T-helper 17 cell (primary cell): ENCODE results near the gene TAS2R20. TPM values are rescaled to one million over a fixed set of nuclear protein-coding genes. Genes with fewer than 3 reads are reported as not detected.
"Not testable (repeated sequence)": the region's sequence is repeated elsewhere in the genome, so short reads cannot be mapped to it uniquely, and the experiment has no call there.

ENCODE experiments used
- ATAC-seq: fragments of 150-1000 bp; cut with Tn5 transposase; 2 replicates; pipeline ENCODE4 v1.10.0; 2021; ENCODE audit warnings: mild to moderate bottlenecking, moderate library complexity
- DNase-seq, 3 donors: peaks; one replicate each; pipeline versions ENCODE4 v3.0.0 to v3.0.0-alpha.2; 2020 to 2021
- H3K9me3 ChIP-seq: one replicate; pipeline ENCODE4 v1.7.0; 2013; ENCODE audit warnings: low read length, mild to moderate bottlenecking; ENCODE audit not compliant: control insufficient read depth, poor library complexity, severe bottlenecking
- H3K27ac Mint-ChIP-seq: one replicate; pipeline ENCODE4 v1.8.0; 2022; ENCODE audit warnings: mild to moderate bottlenecking, moderate library complexity, mixed read lengths
- H3K27me3 Mint-ChIP-seq: one replicate; pipeline ENCODE4 v1.8.0; 2022; ENCODE audit warnings: mixed read lengths
- H3K36me3 Mint-ChIP-seq: one replicate; pipeline ENCODE4 v1.8.0; 2022; ENCODE audit warnings: low read depth, mixed read lengths
- H3K4me1 Mint-ChIP-seq: one replicate; pipeline ENCODE4 v1.8.0; 2022; ENCODE audit warnings: mild to moderate bottlenecking, mixed read lengths
- H3K4me3 Mint-ChIP-seq: one replicate; pipeline ENCODE4 v1.8.0; 2022; ENCODE audit warnings: mild to moderate bottlenecking, moderate library complexity, mixed read lengths
- total RNA-seq, 4 donors: library from RNA in 2 of 4; stranded (reverse) in 2 of 4; gene quantifications; one replicate each; pipeline ENCODE4 v1.2.3 and lab custom pipeline; 2022 to 2026

TAS2R20 gene, protein sequence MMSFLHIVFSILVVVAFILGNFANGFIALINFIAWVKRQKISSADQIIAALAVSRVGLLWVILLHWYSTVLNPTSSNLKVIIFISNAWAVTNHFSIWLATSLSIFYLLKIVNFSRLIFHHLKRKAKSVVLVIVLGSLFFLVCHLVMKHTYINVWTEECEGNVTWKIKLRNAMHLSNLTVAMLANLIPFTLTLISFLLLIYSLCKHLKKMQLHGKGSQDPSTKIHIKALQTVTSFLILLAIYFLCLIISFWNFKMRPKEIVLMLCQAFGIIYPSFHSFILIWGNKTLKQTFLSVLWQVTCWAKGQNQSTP
- 1 to 10 TPM; 1.1 to 1.7 TPM for total RNA-seq
- 1.4 to 3.1 reads per million in 2 donors for total RNA-seq (lab: John Stamatoyannopoulos, UW)

DNA sequence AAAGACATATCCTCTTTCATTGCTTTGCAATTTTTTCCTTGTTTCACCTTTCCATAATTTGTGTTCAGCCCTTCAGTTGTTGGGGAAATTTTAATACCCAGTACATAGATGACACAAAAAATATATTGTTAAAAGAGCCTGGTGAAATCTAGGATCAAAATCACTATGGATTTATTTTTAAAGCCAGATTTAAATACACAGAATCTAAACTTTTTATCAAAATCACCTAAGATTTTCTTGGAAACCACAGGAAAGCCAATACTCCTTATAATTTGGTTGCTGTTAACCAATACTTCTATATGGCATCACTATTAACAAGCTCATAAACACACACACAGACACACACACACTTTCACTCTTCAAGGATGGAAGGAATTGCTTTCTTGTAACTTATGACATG, at the start of gene TAS2R20:
TAS2R20 (minus strand) TSS at position 101 of the 400 bp plus-strand sequence. CDS start 429 bp downstream, outside the sequence.
- Mint-ChIP-seq H3K36me3 (peaks cover 3% of the 10 kb centered on the region), H3K4me3 (no peak within 1 kb of the TSS), H3K27ac (no peak within 1 kb of the TSS), H3K4me1 (no peaks in the 10 kb centered on the region), H3K27me3 (no peaks in the 10 kb centered on the region)
- ATAC-seq, result no peak
- no peak for DNase-seq
- no peaks in the 10 kb centered on the region for H3K9me3 ChIP-seq

DNA sequence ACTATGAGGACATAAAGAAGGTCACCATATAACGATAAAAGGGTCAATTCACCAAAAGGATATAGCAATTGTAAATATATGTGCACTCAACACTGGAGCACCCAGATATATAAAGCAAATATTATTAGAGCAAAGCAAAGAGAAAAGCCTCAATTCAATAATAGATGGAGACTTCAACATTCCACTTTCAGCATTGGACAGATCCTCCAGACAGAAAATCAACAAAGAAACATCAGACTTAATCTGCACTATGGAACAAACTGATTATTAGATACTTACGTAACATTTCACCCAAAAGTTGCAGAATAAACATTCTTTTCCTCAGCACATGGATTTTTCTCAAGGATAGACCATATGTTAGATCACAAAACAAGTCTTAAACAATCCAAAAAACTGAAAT, 43.3 kb upstream of the TAS2R20 start:
- not testable (repeated sequence) for DNase-seq, H3K4me1 Mint-ChIP-seq, ATAC-seq, H3K9me3 ChIP-seq, H3K4me3 Mint-ChIP-seq, H3K36me3 Mint-ChIP-seq, H3K27ac Mint-ChIP-seq, H3K27me3 Mint-ChIP-seq

DNA sequence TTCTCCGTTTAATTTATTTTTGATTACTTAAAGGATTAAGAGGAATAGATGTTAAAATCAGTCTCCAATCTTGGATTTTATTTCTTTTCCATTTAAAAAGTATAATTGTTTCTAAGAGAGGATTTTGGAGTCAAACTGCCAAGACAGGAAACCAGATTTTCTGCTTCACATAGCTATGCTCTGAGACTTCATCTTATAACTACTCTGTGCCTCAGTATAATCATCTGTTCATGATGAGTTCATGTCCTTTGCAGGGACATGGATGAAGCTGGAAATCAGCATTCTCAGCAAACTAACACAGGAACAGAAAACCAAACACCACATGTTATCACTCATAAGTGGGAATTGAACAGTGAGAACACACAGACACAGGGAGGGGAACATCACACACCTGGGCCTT, 42.1 kb upstream of the TAS2R20 start:
- Mint-ChIP-seq H3K36me3 (peaks cover 2% of the 10 kb centered on the region), H3K4me1 (peaks cover 4% of the 10 kb centered on the region), H3K27ac (no peak overlapping the region), H3K27me3 (no peaks in the 10 kb centered on the region), H3K4me3 (no peak overlapping the region)
- H3K9me3 ChIP-seq, result no peaks in the 10 kb centered on the region
- no peak for ATAC-seq
- no peak for DNase-seq

DNA sequence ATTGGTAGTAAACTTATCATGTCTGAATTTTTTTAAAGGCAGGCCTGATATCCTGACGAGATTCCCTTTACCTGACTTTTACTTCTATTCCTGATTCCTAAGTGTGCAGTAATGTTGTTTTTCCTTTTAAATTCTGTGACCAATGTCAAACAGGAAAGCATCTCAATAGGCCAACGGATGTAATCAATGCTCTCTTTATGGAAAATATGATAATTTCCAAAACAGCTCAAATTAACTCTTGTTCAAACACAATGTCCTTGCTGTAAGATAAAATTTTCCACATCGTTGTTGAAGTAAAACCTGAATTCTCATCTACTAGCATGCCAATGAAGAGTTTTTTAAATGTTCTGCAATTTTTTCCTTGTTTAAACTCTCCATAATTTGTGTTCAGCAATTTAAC, 41.1 kb upstream of the TAS2R20 start:
- ATAC-seq (no peak), DNase-seq (no peak)
- Mint-ChIP-seq H3K36me3 (no peaks in the 10 kb centered on the region), H3K4me1 (peaks cover 4% of the 10 kb centered on the region), H3K4me3 (no peak overlapping the region), H3K27me3 (no peaks in the 10 kb centered on the region), H3K27ac (no peak overlapping the region)
- H3K9me3 ChIP-seq, result no peaks in the 10 kb centered on the region

- not testable (repeated sequence) for H3K4me1 Mint-ChIP-seq, H3K9me3 ChIP-seq, H3K4me3 Mint-ChIP-seq, H3K27me3 Mint-ChIP-seq, ATAC-seq, H3K27ac Mint-ChIP-seq, DNase-seq, H3K36me3 Mint-ChIP-seq
These were observed 35.9 kb upstream of the TAS2R20 start for GRCh38 chr12:11033959-11034358.

GRCh38 chr12:11031307-11031706, 33.2 kb upstream of the TAS2R20 start, which contains the start of gene TAS2R31:
TSS of gene TAS2R31 (minus strand) at chr12:11031407. CDS start at chr12:11031335, 72 bp downstream.
- H3K36me3 Mint-ChIP-seq, result peaks cover 2% of the 10 kb centered on the region
- DNase-seq, result no peak
- H3K4me1 Mint-ChIP-seq, result no peaks in the 10 kb centered on the region
- H3K27me3 Mint-ChIP-seq, result no peaks in the 10 kb centered on the region
- H3K4me3 Mint-ChIP-seq, result no peak within 1 kb of the TSS
- ATAC-seq, result no peak
- no peaks in the 10 kb centered on the region for H3K9me3 ChIP-seq
- H3K27ac Mint-ChIP-seq, result no peak within 1 kb of the TSS

- Mint-ChIP-seq H3K4me1 (peaks cover 6% of the 10 kb centered on the region), H3K4me3 (no peak overlapping the region), H3K27me3 (no peaks in the 10 kb centered on the region), H3K36me3 (peaks cover 2% of the 10 kb centered on the region), H3K27ac (no peak overlapping the region)
- DNase-seq (no peak), ATAC-seq (no peak)
- H3K9me3 ChIP-seq, result no peaks in the 10 kb centered on the region
These were observed 28.0 kb upstream of the TAS2R20 start for GRCh38 chr12:11026118-11026517.

GRCh38 chr12:11023387-11023786, 25.3 kb upstream of the TAS2R20 start:
- no peaks in the 10 kb centered on the region for H3K9me3 ChIP-seq
- no peak for DNase-seq
- Mint-ChIP-seq H3K4me3 (no peak overlapping the region), H3K27me3 (no peaks in the 10 kb centered on the region), H3K4me1 (peaks cover 6% of the 10 kb centered on the region), H3K27ac (no peak overlapping the region), H3K36me3 (peaks cover 2% of the 10 kb centered on the region)
- no peak for ATAC-seq

- H3K36me3 Mint-ChIP-seq, result no peaks in the 10 kb centered on the region
- no peaks in the 10 kb centered on the region for H3K9me3 ChIP-seq
- peaks cover 6% of the 10 kb centered on the region for H3K4me1 Mint-ChIP-seq
- ATAC-seq (no peak), DNase-seq (no peak)
- H3K27me3 Mint-ChIP-seq, result no peaks in the 10 kb centered on the region
- H3K27ac Mint-ChIP-seq, result no peak within 1 kb of the TSS
- H3K4me3 Mint-ChIP-seq, result no peak within 1 kb of the TSS
These were observed 24.4 kb upstream of the TAS2R20 start, which contains the start of gene TAS2R19 for GRCh38 chr12:11022520-11022919. TSS of gene TAS2R19 (minus strand) at chr12:11022620. CDS start at chr12:11022571, 49 bp downstream.

DNA sequence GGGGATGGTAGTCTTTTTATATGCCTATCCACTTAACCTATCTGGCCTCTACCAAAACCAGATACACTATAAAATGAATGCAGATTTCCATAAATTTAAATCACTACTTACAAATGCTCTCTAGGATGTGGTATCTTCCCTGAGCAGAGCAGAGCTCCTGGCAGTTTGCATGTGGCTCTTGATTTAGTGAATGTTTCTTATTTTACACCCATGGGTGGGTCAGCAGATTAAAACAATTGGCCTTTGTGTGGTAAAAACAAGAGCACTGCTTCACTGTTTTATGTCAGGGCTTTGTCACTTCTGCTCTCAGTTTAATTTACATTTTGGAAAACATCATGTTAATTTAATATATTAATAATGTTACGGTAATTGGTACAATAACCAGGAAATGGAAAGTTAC, 18.8 kb upstream of the TAS2R20 start:
- no peak overlapping the region for H3K4me3 Mint-ChIP-seq
- ATAC-seq (no peak), DNase-seq (no peak)
- H3K27me3 Mint-ChIP-seq, result no peaks in the 10 kb centered on the region
- H3K36me3 Mint-ChIP-seq, result peaks cover 2% of the 10 kb centered on the region
- H3K4me1 Mint-ChIP-seq, result peaks cover 14% of the 10 kb centered on the region
- H3K27ac Mint-ChIP-seq, result no peak overlapping the region
- no peaks in the 10 kb centered on the region for H3K9me3 ChIP-seq

DNA sequence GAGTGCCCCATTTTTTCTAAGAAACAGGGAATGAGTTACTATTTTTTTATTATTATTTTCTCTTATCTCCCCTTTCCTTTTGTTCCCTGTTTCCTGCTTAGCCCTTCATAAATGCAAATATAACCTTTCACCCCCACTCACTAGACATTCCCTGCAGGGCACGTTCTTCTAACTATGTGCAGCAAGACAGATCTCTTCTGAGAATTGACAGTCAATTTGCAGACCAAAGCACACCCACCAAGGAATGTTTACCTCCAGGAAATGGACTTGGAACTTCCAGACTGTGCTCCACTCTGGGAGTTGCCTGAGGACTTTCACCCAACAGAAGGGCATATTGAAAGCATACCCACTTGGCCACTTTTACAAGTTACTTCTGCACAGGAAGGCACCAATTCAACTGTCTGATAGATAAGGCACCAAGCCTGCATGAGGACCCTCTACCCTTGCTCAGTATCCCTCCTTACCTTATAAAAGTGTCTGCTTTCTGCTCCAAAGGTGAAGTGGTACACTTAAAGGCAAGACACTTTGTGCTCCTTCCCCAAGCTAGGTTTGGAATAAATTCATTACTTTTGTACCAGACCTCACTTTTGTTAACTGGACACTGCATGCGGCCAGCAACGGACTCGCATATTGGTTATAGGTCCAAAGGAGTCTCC, 17.8 kb upstream of the TAS2R20 start:
- H3K4me3 Mint-ChIP-seq, result no peak overlapping the region
- H3K9me3 ChIP-seq, result no peaks in the 10 kb centered on the region
- ATAC-seq (no peak), DNase-seq (no peak)
- no peak overlapping the region for H3K27ac Mint-ChIP-seq
- H3K27me3 Mint-ChIP-seq, result no peaks in the 10 kb centered on the region
- H3K36me3 Mint-ChIP-seq, result peaks cover 2% of the 10 kb centered on the region
- H3K4me1 Mint-ChIP-seq, result peaks cover 9% of the 10 kb centered on the region

DNA sequence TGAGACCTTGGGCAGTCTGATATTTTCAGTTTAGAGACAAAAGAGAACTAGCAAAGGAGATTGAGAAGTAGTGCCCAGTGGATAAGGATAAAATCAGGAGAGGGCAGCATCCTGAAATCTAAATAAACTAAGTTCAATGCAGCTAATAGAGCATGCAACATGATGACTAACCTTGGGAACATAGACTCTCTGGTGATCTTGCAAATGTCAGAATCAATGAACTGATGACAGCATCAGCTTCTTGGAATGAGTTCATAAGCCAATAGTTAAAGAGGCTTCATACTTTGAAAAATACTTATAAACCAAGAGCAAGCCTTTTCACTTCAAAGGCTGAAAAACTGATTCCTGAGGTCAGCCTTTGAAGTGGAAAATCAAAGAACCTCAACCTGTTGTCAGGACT, 16.1 kb upstream of the TAS2R20 start:
- Mint-ChIP-seq H3K27ac (no peak overlapping the region), H3K4me3 (no peak overlapping the region), H3K4me1 (peaks cover 9% of the 10 kb centered on the region), H3K36me3 (peaks cover 2% of the 10 kb centered on the region), H3K27me3 (no peaks in the 10 kb centered on the region)
- ATAC-seq (no peak), DNase-seq (no peak)
- no peaks in the 10 kb centered on the region for H3K9me3 ChIP-seq

DNA sequence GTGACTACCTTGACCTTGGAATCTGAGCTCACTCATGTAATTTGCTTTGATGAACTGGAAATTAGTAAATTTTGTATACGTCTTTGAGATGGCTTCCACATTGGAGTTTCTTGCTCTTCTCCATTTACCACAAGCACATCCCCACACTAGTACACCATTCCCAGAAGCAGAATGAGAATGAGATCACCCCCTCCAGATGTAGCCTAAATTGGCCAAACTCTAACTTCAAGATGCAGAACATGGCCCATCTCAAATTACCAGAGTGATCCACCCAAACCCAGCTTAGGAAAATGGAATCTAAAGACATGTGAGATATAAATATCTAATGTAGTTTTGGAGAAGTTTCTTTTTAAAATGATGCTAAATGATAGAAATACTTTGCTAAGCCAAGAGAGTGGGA, 9.5 kb upstream of the TAS2R20 start:
- H3K4me3 Mint-ChIP-seq, result no peak overlapping the region
- no peaks in the 10 kb centered on the region for H3K4me1 Mint-ChIP-seq
- no peaks in the 10 kb centered on the region for H3K9me3 ChIP-seq
- ATAC-seq, result no peak
- no peaks in the 10 kb centered on the region for H3K36me3 Mint-ChIP-seq
- DNase-seq, result no peak
- H3K27me3 Mint-ChIP-seq, result no peaks in the 10 kb centered on the region
- no peak overlapping the region for H3K27ac Mint-ChIP-seq

GRCh38 chr12:10994307-10994706, 3.8 kb downstream of the TAS2R20 start:
- H3K4me1 Mint-ChIP-seq, result no peaks in the 10 kb centered on the region
- H3K27ac Mint-ChIP-seq, result no peak overlapping the region
- no peaks in the 10 kb centered on the region for H3K9me3 ChIP-seq
- no peak overlapping the region for H3K4me3 Mint-ChIP-seq
- H3K27me3 Mint-ChIP-seq, result no peaks in the 10 kb centered on the region
- DNase-seq (no peak), ATAC-seq (no peak)
- H3K36me3 Mint-ChIP-seq, result peaks cover 7% of the 10 kb centered on the region
